ENCODE results near the gene KRTAP10-1.
"Not testable (repeated sequence)": the region's sequence is repeated elsewhere in the genome, so short reads cannot be mapped to it uniquely, and the experiment has no call there.

The KRTAP10-1 gene

GRCh38 chr21:44569861-44570517, 30.0 kb upstream of the KRTAP10-1 start:
- no peak for DNase-seq

- DNase-seq, result peak; percentile 59
Observed at GRCh38 chr21:44568667-44569556, 28.9 kb upstream of the KRTAP10-1 start.

- no peak for DNase-seq
Observed at GRCh38 chr21:44568261-44568660, 28.3 kb upstream of the KRTAP10-1 start.

- no peak for DNase-seq
Observed at GRCh38 chr21:44567481-44568171, 27.6 kb upstream of the KRTAP10-1 start.

GRCh38 chr21:44566403-44566802, 26.4 kb upstream of the KRTAP10-1 start:
- no peak for DNase-seq

- DNase-seq, result no peak
Observed at GRCh38 chr21:44564886-44565598, 25.0 kb upstream of the KRTAP10-1 start.

- no peak for DNase-seq
Observed at GRCh38 chr21:44564099-44564498, 24.1 kb upstream of the KRTAP10-1 start.

GRCh38 chr21:44558695-44559094, 18.7 kb upstream of the KRTAP10-1 start, which contains the start of gene KRTAP10-3:
KRTAP10-3 (minus strand) TSS chr21:44558795; CDS start chr21:44558715, 80 bp downstream.
- no peak for DNase-seq

GRCh38 chr21:44558329-44558675, 18.3 kb upstream of the KRTAP10-1 start:
- not testable (repeated sequence) for DNase-seq

GRCh38 chr21:44557491-44558328, 17.7 kb upstream of the KRTAP10-1 start:
- no peak for DNase-seq

GRCh38 chr21:44556879-44557278, 16.9 kb upstream of the KRTAP10-1 start:
- no peak for DNase-seq

- DNase-seq, result no peak
Observed at GRCh38 chr21:44555200-44555875, 15.3 kb upstream of the KRTAP10-1 start.

GRCh38 chr21:44552681-44553080, 12.7 kb upstream of the KRTAP10-1 start:
- DNase-seq, result no peak

- no peak for DNase-seq
Observed at GRCh38 chr21:44552136-44552535, 12.1 kb upstream of the KRTAP10-1 start.

GRCh38 chr21:44551340-44551961, 11.5 kb upstream of the KRTAP10-1 start, which contains the start of gene KRTAP10-2:
KRTAP10-2 (minus strand) TSS chr21:44551505; CDS start chr21:44551458, 47 bp downstream.
- DNase-seq, result no peak

GRCh38 chr21:44550807-44551206, 10.8 kb upstream of the KRTAP10-1 start:
- no peak for DNase-seq

GRCh38 chr21:44550285-44550684, 10.3 kb upstream of the KRTAP10-1 start:
- DNase-seq, result not testable (repeated sequence)

GRCh38 chr21:44549525-44550211, 9.7 kb upstream of the KRTAP10-1 start:
- no peak for DNase-seq

- no peak for DNase-seq
Observed at GRCh38 chr21:44548922-44549321, 8.9 kb upstream of the KRTAP10-1 start.

- no peak for DNase-seq
Observed at GRCh38 chr21:44548381-44548780, 8.4 kb upstream of the KRTAP10-1 start.

Data from NCI-H2029 (cell line).